Activated CD4-positive, alpha-beta memory T cell treated with anti-CD3 and anti-CD28 coated beads, Interleukin-2, amount 10 ng/mL, durations not matched to agents 7 days and 5 days (primary cell): ENCODE data around the gene DCLK1. TPM values are rescaled to one million over a fixed set of nuclear protein-coding genes. Genes with fewer than 3 reads are reported as not detected.

Source experiments
- CTCF ChIA-PET: fragments of 350-600 bp; sonication (Branson Sonifier 250); formaldehyde crosslinking; loops from one replicate; lab custom pipeline; 2021; ENCODE audit warnings: antibody characterized with exemption, inconsistent platforms; lab: Charles Lee
- POLR2A ChIA-PET: fragments of 350-600 bp; sonication (Branson Sonifier 250); formaldehyde crosslinking; loops from one replicate; lab custom pipeline; 2021; ENCODE audit warnings: antibody characterized with exemption; lab: Charles Lee
- DNase-seq: peaks from one replicate; pipeline ENCODE4 v3.0.0-alpha.2; 2020
- H3K27ac Mint-ChIP-seq: one replicate; pipeline ENCODE4 v1.8.0; 2021; ENCODE audit warnings: mild to moderate bottlenecking, mixed read lengths
- H3K27me3 Mint-ChIP-seq: one replicate; pipeline ENCODE4 v1.8.0; 2021; ENCODE audit warnings: mixed read lengths
- H3K36me3 Mint-ChIP-seq: one replicate; pipeline ENCODE4 v1.8.0; 2021; ENCODE audit warnings: low read depth, mixed read lengths
- H3K4me1 Mint-ChIP-seq: one replicate; pipeline ENCODE4 v1.8.0; 2021; ENCODE audit warnings: mixed read lengths
- H3K4me3 Mint-ChIP-seq: one replicate; pipeline ENCODE4 v1.8.0; 2021; ENCODE audit warnings: mild to moderate bottlenecking, mixed read lengths
- H3K9me3 Mint-ChIP-seq: one replicate; pipeline ENCODE4 v1.8.0; 2021; ENCODE audit warnings: mixed read lengths
- total RNA-seq, 2 experiments: library from RNA; stranded (reverse); gene quantifications; one replicate each; pipeline ENCODE4 v1.2.3, GENCODE V29; 2021

DCLK1 gene
- total RNA-seq, 2 experiments from 2014 or later = not detected

- Mint-ChIP-seq H3K4me1 (no peaks in the 10 kb centered on the region), H3K9me3 (no peaks in the 10 kb centered on the region), H3K36me3 (no peaks in the 10 kb centered on the region), H3K27me3 (no peaks in the 10 kb centered on the region), H3K4me3 (no peak overlapping the region), H3K27ac (no peak overlapping the region)
- ChIA-PET POLR2A (no interaction called here), CTCF (no interaction called here)
- no peak for DNase-seq
Observed at GRCh38 chr13:35898041-35898440, 233.1 kb downstream of the DCLK1 start.

GRCh38 chr13:35894636-35895035 lies 236.5 kb downstream of the DCLK1 start:
- H3K27me3 Mint-ChIP-seq = no peaks in the 10 kb centered on the region
- no peak overlapping the region for H3K4me3 Mint-ChIP-seq
- no peaks in the 10 kb centered on the region for H3K9me3 Mint-ChIP-seq
- DNase-seq = no peak
- H3K27ac Mint-ChIP-seq = no peak overlapping the region
- H3K4me1 Mint-ChIP-seq = no peaks in the 10 kb centered on the region
- ChIA-PET CTCF (no interaction called here), POLR2A (no interaction called here)
- no peaks in the 10 kb centered on the region for H3K36me3 Mint-ChIP-seq

GRCh38 chr13:35892837-35893814 lies 238.1 kb downstream of the DCLK1 start:
- CTCF ChIA-PET = no interaction called here
- Mint-ChIP-seq H3K36me3 (no peaks in the 10 kb centered on the region), H3K4me1 (no peaks in the 10 kb centered on the region)

GRCh38 chr13:35891507-35892441 lies 239.4 kb downstream of the DCLK1 start:
- no peaks in the 10 kb centered on the region for H3K4me1 Mint-ChIP-seq
- H3K36me3 Mint-ChIP-seq = no peaks in the 10 kb centered on the region
- ChIA-PET CTCF (no interaction called here), POLR2A (no interaction called here)
- no peak for DNase-seq
- no peak overlapping the region for H3K4me3 Mint-ChIP-seq
- H3K27me3 Mint-ChIP-seq = no peaks in the 10 kb centered on the region
- H3K27ac Mint-ChIP-seq = no peak overlapping the region
- H3K9me3 Mint-ChIP-seq = no peaks in the 10 kb centered on the region

More at GRCh38 chr13:35892837-35893814, 238.1 kb downstream of the DCLK1 start:
- no peaks in the 10 kb centered on the region for H3K27me3 Mint-ChIP-seq
- no peaks in the 10 kb centered on the region for H3K9me3 Mint-ChIP-seq
- no peak for DNase-seq
- H3K4me3 Mint-ChIP-seq = no peak overlapping the region
- POLR2A ChIA-PET = no interaction called here
- H3K27ac Mint-ChIP-seq = no peak overlapping the region

- H3K9me3 Mint-ChIP-seq = no peaks in the 10 kb centered on the region
- ChIA-PET POLR2A (no interaction called here), CTCF (no interaction called here)
- H3K36me3 Mint-ChIP-seq = no peaks in the 10 kb centered on the region
- DNase-seq = no peak
- no peak overlapping the region for H3K27ac Mint-ChIP-seq
- H3K4me1 Mint-ChIP-seq = no peaks in the 10 kb centered on the region
- no peaks in the 10 kb centered on the region for H3K27me3 Mint-ChIP-seq
- H3K4me3 Mint-ChIP-seq = no peak overlapping the region
Observed at GRCh38 chr13:35889560-35889959, 241.6 kb downstream of the DCLK1 start.

- ChIA-PET POLR2A (no interaction called here), CTCF (no interaction called here)
- Mint-ChIP-seq H3K27me3 (no peaks in the 10 kb centered on the region), H3K4me1 (no peaks in the 10 kb centered on the region), H3K36me3 (no peaks in the 10 kb centered on the region), H3K4me3 (no peak overlapping the region), H3K27ac (no peak overlapping the region), H3K9me3 (no peaks in the 10 kb centered on the region)
- no peak for DNase-seq
Observed at GRCh38 chr13:35888981-35889380, 242.2 kb downstream of the DCLK1 start.

GRCh38 chr13:35888457-35888883 lies 242.7 kb downstream of the DCLK1 start:
- POLR2A ChIA-PET = no interaction called here
- CTCF ChIA-PET = no interaction called here
- Mint-ChIP-seq H3K4me1 (no peaks in the 10 kb centered on the region), H3K9me3 (no peaks in the 10 kb centered on the region), H3K36me3 (no peaks in the 10 kb centered on the region), H3K27ac (no peak overlapping the region), H3K27me3 (no peaks in the 10 kb centered on the region), H3K4me3 (no peak overlapping the region)
- DNase-seq = no peak

- no peaks in the 10 kb centered on the region for H3K27me3 Mint-ChIP-seq
- H3K27ac Mint-ChIP-seq = no peak overlapping the region
- POLR2A ChIA-PET = no interaction called here
- H3K9me3 Mint-ChIP-seq = peaks cover 2% of the 10 kb centered on the region
- no peak for DNase-seq
- no peak overlapping the region for H3K4me3 Mint-ChIP-seq
- H3K36me3 Mint-ChIP-seq = no peaks in the 10 kb centered on the region
- CTCF ChIA-PET = interaction anchor here (0.6 kb wide), 1 partner anchor 1430 kb away, joined by 3 read pairs; no protein-coding TSS in a partner anchor
- no peaks in the 10 kb centered on the region for H3K4me1 Mint-ChIP-seq
Observed at GRCh38 chr13:35887115-35887666, 244.0 kb downstream of the DCLK1 start.

- DNase-seq = no peak
- H3K4me3 Mint-ChIP-seq = no peak overlapping the region
- no peaks in the 10 kb centered on the region for H3K27me3 Mint-ChIP-seq
- CTCF ChIA-PET = no interaction called here
- POLR2A ChIA-PET = no interaction called here
- peaks cover 2% of the 10 kb centered on the region for H3K9me3 Mint-ChIP-seq
- no peaks in the 10 kb centered on the region for H3K4me1 Mint-ChIP-seq
- H3K27ac Mint-ChIP-seq = no peak overlapping the region
- H3K36me3 Mint-ChIP-seq = no peaks in the 10 kb centered on the region
Observed at GRCh38 chr13:35886332-35887114, 244.7 kb downstream of the DCLK1 start.

- ChIA-PET POLR2A (no interaction called here), CTCF (no interaction called here)
- H3K36me3 Mint-ChIP-seq = no peaks in the 10 kb centered on the region
- no peak overlapping the region for H3K4me3 Mint-ChIP-seq
- H3K27ac Mint-ChIP-seq = no peak overlapping the region
- H3K27me3 Mint-ChIP-seq = no peaks in the 10 kb centered on the region
- H3K4me1 Mint-ChIP-seq = no peaks in the 10 kb centered on the region
- no peak for DNase-seq
- peaks cover 5% of the 10 kb centered on the region for H3K9me3 Mint-ChIP-seq
Observed at GRCh38 chr13:35884211-35884760, 246.9 kb downstream of the DCLK1 start.

GRCh38 chr13:35882722-35883497 lies 248.3 kb downstream of the DCLK1 start:
- H3K9me3 Mint-ChIP-seq = peaks cover 5% of the 10 kb centered on the region
- no peaks in the 10 kb centered on the region for H3K27me3 Mint-ChIP-seq
- no peak for DNase-seq
- no peak overlapping the region for H3K4me3 Mint-ChIP-seq
- H3K36me3 Mint-ChIP-seq = no peaks in the 10 kb centered on the region
- ChIA-PET POLR2A (no interaction called here), CTCF (interaction anchor here (0.6 kb wide), 1 partner anchor 95 kb away, joined by 3 read pairs; no protein-coding TSS in a partner anchor)
- no peaks in the 10 kb centered on the region for H3K4me1 Mint-ChIP-seq
- no peak overlapping the region for H3K27ac Mint-ChIP-seq
